HG02973 (cell line): Measurements from ENCODE around the gene DYNLL1.
"Not testable (repeated sequence)": the region's sequence is repeated elsewhere in the genome, so short reads cannot be mapped to it uniquely, and the experiment has no call there.

ENCODE experiments used
- ATAC-seq: cut with Tn5 transposase; IDR thresholded peaks from one replicate; pipeline ENCODE4 v1.9.1; 2021; ENCODE audit warnings: moderate library complexity; ENCODE audit not compliant: unreplicated experiment

The DYNLL1 gene

DNA sequence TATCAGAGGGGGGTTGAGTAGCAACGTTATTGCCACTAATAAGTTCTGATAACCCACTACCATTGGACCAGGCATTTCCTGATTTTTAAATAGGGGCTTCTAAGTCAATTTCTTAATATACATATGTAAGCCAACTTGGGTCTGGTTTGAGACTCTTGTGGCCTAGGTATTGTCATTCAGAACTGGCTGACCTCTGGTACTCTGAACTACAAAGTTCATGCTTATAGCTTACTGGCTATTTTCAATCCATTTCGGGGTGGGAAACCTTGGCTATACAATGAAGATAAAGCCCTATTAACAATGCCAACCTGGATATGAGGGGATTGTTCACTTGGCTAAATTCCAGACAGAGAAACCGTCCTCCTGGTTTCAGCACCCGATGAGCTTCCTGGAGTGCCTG lies 8.7 kb downstream of the DYNLL1 start:
- no peak for ATAC-seq

DNA sequence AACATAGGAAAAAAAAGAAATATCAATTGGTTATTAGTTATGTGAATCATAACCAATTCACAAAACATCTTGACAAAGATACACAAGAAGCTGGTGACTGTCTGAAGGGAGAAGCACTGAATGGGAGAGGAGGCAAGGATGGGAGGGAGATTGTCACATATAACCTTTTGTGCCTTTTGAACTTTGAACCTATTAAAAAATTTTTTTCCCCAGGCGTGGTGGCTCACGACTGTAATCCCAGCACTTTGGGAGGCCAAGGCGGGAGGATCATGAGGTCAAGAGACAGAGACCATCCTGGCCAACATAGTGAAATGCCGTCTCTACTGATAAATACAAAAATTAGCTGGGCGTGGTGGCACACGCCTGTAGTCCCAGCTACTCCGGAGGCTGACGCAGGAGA lies 12.6 kb downstream of the DYNLL1 start:
- ATAC-seq: no peak

DNA sequence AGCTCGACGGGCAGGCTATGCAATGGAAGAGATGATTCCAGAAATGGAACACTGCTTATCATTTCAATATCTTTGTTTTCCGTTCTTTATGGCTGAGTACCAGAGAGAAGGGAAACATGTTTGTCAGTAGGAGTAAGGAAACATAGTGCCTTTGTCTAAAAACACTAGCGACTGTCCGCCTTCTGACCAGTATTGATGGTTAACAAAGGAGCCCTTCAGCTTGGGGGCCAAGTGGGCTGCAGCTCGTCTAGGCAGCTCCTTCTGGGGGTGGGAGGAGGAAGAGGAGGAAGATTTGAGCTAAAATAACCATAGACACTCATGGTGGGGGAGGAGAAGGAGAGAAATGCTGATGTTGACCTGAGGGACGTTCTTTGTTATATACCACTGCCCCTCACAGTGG lies 18.1 kb downstream of the DYNLL1 start:
- ATAC-seq: no peak

DNA sequence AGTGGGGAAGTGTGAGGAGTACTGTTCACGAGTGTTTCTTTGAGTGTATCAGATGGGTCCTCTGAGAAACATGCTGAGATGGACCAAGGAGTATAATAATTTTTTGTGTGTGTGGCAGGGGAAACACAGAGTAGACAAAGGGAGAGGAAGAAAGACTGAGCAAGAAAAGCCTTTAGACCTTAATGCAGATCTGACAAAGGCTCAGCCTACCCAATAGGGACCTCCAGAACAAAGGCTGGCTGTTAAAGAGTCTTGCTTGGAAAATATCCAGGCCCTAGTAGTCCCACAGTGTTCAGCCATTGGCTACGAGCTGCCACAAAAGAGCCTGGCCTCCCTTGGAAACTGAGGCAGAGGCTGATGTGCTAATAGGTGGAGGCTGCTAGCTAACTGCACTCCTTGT lies 19.6 kb downstream of the DYNLL1 start:
- no peak for ATAC-seq

DNA sequence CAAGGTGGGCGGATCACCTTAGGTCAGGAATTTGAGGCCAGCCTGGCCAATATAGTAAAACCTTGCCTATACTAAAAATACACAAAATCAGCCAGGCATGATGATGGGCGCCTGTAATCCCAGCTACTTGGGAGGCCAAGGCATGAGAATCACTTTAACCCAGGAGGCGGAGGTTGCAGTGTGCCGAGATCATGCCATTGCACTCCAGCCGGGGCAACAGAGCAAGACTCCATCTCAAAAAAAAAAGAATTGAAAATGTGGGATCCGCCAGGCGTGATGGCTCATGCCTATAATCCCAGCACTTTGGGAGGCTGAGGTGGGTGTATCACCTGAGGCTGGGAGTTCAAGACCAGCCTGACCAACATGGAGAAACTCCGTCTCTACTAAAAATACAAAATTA lies 23.4 kb downstream of the DYNLL1 start:
- not testable (repeated sequence) for ATAC-seq

DNA sequence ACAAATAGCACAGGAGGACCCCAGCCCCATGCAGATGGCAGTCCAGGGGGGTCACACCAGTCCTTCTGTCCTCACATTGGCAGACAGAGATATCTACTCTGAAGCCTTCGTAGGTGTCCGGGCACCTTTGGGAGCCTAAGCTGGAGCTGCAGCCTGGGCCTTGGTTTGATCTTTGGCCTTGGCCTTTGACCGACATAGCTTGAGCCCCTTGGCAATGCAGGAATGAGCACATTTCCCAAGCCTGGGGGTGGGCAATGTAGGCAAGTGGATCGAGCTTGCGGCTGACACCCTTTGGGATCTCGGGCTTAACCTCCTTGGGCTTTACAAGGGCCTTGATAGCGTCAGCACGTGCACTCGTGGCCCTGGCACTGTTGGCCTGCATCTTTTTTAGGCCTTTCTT lies 26.7 kb downstream of the DYNLL1 start:
- ATAC-seq: no peak

DNA sequence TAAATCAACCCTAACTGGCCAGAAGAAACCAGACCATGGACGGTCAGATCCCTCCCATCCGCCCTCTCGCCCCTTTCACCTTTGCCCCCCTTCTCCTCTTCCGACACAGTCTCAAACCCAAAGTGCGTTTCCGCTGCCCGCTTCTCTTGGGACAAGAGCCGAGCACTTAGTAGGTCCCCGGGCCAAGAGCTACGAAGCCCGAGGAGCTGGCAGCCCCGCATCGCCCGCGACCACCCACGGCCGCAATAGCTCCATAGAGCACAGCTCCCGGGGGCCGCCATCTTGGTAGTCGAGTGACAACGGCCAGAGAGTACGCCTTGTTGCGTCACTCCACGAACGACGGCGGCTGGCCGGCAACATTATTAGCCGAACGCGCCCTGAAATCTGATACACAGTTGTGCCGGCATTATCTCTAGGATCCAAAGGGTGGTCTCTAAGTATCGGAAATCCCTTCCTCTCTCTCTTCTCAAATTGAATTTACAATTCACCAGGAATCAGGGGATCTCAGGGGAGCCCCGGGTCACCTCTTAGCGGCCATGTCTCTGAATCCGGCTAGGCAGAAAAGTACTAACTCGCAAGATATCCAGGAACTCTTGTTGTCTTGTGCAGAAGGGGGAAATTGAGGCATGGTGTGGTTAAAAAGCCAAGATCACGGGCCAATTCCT lies 33.1 kb downstream of the DYNLL1 start, which contains the start of gene COQ5:
Gene COQ5 (minus strand): TSS at position 298 of the 665 bp plus-strand sequence. CDS start 17 bp downstream, at position 281.
- ATAC-seq: peak; percentile 76

DNA sequence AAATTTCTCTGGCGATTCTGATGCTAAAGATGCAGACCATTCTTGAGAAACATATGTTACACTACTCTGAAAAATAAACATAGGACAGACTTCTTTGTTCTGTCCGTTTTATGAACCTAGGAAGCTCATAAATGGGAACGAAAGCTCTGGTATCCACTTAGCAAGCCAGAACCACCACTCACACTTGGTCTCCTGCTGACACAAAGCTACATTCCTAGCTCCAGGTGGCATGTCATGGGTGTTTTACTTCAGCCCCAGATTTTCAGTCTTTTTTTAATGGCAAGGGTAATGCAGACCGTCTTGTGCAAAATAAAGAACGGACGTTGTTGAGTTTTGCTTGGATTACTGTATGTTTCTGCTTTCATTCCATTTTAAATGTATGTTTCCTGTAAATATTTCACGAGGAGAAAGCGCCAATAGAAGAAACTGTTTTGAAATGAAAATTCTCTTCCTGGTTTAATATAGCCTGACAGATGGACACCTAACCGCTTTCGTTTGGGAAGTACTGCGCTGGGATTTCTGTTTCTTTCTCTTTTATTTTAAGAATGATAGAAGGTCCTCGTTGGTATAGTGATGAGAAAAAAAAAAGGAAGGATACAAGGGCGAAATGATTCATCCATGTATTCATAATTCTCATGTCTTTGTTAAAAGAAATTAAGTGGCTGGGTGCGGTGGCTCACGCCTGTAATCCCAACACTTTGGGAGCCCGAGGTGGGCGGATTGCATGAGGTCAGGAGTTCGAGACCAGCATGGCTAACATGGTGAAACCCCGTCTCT lies 33.9 kb downstream of the DYNLL1 start:
- no peak for ATAC-seq

DNA sequence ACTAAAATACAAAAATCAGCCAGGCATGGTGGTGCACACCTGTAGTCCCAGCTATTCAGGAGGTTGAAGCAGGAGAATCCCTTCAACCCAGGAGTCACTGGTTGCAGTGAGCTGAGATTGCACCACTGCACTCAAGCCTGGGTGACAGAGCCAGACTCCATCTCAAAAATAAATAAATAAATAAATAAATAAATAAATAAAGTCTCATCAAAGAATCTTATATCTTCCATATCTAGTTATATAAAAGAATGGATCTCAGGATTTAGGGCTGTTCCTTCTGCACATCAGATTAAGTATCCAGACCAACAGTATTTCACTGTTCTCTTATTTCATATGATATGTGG lies 34.5 kb downstream of the DYNLL1 start:
- ATAC-seq: not testable (repeated sequence)

DNA sequence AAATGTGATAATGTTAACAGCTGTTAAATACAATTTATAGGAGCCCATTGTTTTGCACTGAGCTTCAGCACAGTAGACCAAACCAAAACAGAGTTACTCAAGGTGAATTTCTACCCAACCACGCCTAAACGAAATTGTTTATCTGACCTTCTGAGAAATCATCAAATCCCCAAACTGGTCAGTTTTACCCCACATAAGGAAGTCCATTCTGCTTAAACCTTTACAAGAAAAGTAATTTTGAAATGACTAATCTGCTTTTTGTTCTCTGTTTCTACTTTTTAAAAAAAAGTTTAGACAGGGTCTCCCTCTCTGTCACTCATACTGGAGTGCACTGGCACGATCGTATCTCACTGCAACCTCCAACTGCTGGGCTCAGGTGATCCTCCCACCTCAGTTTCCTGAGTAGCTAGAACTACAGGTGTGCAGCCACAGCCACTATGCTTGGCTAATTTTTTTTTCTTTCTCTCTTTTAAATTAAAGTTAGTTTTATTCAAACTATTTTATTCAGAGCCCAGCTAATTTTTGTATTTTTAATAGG lies 36.9 kb downstream of the DYNLL1 start:
- no peak for ATAC-seq

DNA sequence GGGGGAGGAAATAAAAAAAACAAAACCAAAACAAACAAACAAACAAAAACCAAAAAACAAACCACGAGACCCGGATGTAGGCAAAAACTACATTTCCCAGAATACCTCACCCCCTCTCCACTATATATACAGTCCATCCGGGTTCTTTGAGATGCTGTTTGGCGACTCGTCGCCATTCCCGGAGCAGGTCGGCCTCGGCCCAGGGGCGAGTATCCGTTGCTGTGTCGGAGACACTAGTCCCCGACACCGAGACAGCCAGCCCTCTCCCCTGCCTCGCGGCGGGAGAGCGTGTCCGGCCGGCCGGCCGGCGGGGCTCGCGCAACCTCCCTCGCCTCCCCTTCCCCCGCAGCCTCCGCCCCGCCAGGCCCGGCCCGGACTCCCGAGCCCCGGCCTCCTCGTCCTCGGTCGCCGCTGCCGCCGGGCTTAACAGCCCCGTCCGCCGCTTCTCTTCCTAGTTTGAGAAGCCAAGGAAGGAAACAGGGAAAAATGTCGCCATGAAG lies 38.3 kb downstream of the DYNLL1 start, which contains the start of gene RNF10:
Gene RNF10 (plus strand): TSS at position 154 of the 500 bp plus-strand sequence. CDS start 456 bp downstream, outside the sequence.
- ATAC-seq: peak; percentile 50

DNA sequence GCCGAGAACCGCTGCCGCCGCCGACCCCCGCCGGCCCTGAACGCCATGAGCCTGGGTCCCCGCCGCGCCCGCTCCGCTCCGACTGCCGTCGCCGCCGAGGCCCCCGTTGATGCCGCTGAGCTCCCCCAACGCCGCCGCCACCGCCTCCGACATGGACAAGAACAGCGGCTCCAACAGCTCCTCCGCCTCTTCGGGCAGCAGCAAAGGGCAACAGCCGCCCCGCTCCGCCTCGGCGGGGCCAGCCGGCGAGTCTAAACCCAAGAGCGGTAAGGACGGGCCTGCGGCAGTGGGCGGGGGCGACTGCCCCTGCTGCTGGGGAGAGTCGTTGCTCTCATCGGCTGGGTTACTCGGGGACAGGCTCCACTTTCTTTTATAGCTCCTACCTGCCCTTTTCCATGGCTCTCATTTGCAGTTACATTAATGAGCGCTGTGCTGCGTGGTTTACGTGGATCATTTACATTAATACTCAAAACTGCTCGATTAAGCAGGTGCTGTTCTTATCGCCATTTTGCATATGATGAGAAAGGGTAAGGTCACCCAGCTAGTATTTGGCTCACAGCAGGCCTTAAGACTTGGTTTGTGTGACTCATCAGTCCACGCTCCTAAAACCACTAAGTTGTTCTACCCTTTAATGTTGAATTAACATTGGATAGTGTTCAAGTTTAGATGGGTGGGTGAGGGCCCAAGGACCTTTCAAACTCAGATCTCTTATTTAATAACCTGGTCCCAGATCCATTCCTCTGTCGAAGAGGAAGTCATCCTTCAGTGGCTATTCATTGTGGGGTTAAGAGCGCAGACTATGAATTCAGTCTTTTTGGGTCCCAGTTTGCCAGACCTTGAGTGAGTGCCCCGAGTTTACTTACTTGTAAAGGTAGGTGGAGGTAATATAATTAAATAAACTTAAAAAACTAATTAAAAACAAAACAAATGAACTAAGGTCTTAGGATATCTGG lies 39.1 kb downstream of the DYNLL1 start:
- ATAC-seq: peak; percentile 42

DNA sequence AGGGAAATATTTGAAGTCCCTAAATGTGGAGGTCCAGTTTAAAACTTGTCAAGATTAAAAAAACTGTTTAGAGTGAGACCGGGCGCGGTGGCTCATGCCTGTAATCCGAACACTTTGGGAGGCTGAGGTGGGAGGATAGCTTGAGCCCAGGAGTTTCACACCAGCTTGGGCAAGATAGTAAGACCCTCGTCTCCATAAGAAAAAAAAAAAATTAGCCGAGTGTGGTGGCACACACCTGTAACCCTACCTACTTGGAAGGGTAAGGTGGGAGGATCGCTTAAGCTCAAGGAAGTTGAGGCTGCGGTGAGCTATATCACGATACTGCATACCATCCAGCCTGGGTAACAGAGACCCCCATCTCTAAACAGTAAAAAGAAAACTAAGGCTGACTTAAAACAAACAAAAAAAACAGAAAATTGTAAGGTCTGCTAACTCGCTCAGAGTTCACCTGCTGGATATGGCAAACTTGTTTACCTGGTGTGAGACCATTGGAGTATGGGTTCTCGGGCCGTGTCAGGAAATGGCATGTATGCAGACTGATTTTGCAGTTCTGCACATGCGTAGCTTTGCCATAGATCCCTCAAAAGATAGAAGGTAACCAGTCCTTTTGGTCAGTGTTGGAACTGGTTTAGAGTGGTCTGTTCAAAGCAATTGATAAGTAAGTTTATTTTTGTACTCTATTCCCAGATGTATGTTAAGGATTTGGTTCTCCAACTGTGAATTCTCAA lies 40.3 kb downstream of the DYNLL1 start:
- no peak for ATAC-seq

DNA sequence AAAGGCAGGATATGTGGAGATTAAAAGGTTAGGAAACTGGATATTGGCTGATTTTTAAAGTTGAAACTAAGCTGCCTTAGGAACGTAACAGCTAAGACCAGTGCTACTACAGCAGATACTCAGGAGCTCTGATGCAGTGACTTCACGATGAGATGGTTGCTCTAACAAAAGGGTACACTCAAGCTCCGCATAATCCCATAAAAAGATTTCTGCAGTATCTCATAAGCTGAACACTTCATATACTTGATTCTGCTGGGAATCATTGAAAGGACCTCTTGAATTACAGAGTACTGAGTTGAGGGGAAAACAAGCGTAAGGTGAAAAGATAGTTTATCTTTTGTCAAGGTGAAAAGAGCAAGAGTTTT lies 41.9 kb downstream of the DYNLL1 start:
- ATAC-seq: no peak

DNA sequence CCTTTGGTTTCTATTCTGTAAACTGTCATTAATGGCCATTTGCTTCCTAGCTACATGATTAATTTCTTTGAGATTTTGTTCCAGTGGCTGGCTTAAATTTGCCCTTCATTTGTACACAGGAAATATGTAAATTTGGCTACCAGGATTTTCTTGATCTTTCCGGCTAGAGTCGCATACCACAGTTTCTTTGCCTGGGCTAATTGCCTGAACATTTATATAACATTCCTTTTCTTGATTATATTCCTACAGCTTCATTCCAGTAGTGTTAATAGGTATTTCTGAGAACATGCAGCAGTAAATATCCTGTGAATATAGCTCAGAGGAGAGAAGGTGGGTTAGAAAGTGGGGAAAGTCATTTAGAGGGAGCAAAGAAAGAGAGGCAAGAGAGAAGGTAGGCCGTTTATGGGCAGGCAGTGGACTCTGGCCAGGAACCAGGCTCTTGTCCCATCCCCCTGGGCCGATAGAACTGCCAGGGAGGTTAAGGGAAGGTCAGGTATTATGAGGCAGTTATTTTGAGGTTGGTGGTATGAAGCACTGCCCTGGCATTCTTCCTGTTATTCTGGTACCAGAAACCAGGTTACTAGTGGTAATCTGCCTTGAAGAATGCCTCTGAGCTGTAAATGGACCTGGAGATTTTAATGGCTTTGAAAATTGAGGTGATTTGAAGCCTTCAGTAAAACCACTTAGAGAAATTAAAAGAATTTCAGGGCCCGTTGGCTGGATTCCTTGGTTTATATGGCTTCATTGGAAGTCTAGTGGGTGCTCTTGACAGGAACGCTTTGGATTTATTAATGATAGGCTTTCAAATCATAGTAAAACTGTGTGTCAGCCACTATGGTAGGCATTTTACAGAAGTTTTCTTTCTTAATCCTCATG lies 42.6 kb downstream of the DYNLL1 start:
- ATAC-seq: no peak

DNA sequence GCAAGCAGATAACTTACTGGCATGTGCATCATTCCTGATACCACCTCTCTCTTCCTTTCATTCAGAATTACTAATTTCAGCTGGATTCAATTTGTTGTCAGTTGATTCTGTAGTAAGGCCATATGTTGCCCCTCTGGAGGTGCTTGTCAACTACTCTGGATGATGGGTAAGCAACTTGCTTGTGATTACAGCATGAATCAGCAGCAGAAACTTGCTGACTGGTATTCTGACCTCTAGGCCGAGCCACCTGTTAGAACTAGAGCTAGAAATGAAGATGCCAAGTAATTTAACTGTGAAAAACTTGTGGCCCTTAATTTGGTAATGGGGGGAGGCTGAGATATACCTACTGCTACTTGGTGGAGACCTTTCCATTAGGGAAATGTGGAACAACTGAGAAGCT lies 43.4 kb downstream of the DYNLL1 start:
- ATAC-seq: no peak

DNA sequence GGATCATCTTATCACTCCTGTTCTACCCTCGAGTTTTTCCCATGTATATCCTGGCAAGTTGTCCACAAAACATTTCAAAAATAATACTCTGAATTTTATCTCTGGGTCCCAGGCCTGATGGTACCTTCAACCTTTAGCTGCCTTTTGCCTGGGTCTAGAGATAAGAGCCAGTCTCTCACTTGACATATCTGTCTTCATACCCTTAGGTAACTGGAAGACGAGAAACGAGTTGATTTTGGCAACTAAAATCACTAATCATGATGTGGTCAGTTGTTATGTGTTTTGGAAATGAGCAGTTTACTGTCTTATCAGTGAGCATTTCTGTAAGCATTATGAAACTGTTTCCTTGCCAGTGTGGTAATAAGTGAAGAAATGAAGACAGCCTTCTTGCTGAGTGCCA lies 44.5 kb downstream of the DYNLL1 start:
- ATAC-seq: no peak

DNA sequence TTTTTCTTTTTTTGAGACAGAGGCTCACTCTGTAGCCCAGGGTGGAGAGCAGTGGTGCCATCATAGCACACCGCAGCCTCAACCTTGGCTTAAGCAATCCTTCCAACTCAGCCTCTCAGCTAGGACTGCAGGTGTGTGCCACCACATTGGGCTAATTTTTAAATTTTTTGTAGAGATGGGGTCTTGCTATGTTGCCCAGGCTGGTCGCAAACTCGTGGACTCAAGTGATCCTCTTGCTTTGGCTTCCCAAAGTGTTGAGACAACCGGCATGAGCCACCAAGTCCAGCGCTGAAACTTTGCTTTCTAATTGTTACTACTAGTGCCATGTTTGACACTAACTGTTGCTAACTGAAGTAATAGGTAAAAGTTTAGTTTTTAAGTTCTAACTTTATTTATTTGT lies 46.3 kb downstream of the DYNLL1 start:
- no peak for ATAC-seq

DNA sequence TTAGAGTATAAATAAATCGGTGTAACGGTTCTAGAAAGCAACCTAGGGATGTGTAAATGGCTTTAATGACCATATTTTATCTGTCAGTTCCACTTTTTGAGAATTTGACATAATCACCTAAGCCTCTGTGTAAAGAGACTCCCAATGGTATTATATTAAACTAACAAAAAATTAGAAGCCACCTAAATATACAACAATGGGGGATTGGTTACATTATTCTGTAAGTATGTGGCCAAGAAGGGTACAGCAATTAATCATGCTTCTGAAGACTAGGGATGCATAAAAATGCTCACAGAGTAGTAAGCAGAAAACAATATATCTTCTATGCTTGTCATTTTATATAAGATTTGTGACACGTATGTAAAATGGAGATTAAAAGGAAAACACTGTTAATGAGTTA lies 48.8 kb downstream of the DYNLL1 start:
- no peak for ATAC-seq
